D721Med (cell line): ENCODE data around the gene BANF1.

Experiments
- DNase-seq: peaks from one replicate; pipeline ENCODE4 v3.0.0; 2011; ENCODE audit warnings: low spot score; ENCODE audit not compliant: insufficient read length
- FAIRE-seq: peaks from 2 replicates; lab custom pipeline; 2011; peaks lifted over from hg19 to GRCh38; lab: Jason Lieb, UNC
- CTCF ChIP-seq: IDR thresholded peaks from 2 replicates; pipeline ENCODE4 v1.5.1; 2012; ENCODE audit warnings: mild to moderate bottlenecking, control low read depth; ENCODE audit not compliant: insufficient read depth; ENCODE audit errors: missing control alignments

The BANF1 gene

GRCh38 chr11:66011785-66012303 is 9.5 kb downstream of the BANF1 start, which contains the start of gene CST6:
Gene CST6, plus strand, starts transcription at chr11:66012008. Its CDS starts 37 bp downstream, at chr11:66012045.
- FAIRE-seq (no peak), DNase-seq (no peak)
- TF ChIP-seq CTCF, result no peak

DNA sequence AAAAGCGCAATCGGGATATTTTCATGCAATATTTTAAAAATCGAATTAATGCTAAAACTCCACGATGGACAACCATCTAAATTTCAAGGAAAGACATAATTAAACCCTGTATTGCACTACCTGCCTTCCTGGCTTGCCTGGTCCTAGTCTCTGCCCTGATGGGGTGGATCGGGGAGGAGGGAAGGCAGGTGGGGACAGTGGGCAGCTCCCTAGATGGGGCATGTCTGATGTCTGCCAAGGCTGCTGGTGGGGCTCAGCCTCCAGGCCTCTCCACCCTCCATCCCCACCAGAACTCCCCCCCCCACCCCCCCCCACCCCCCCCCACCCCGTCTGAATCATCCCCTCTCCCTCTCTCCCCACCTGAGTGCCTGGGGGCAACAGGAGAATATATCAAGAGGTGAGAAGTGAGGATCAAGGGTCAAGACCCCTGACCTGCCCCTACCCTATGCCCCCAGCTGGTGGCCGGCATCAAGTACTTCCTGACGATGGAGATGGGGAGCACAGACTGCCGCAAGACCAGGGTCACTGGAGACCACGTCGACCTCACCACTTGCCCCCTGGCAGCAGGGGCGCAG is 10.2 kb downstream of the BANF1 start:
- FAIRE-seq (no peak), DNase-seq (no peak)
- no peak for TF ChIP-seq CTCF

- TF ChIP-seq CTCF, result no peak
- no peak for DNase-seq
- no peak for FAIRE-seq
Measured at GRCh38 chr11:66012946-66013761, 10.9 kb downstream of the BANF1 start.

DNA sequence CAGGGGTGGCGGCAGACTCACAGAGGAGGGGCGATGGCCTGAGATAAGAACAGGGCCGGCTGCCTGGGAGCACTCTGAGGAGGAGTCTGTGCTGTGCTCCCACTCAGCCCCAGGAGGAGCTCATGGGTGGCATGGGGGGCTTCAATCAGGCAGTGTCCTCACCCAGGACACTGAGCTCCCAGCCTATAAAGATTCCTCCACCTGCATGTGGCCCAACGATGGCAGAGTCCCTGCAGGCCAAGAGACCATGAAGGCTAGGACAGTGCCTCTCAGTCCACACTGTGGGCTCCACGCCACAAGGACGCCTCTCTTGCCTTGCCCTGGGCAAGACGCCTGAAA is 11.4 kb downstream of the BANF1 start:
- no peak for FAIRE-seq
- no peak for DNase-seq
- no peak for TF ChIP-seq CTCF

GRCh38 chr11:66014804-66015453 is 12.6 kb downstream of the BANF1 start:
- no peak for FAIRE-seq
- no peak for TF ChIP-seq CTCF
- no peak for DNase-seq

GRCh38 chr11:66015454-66015881 is 13.2 kb downstream of the BANF1 start:
- FAIRE-seq (no peak), DNase-seq (no peak)
- no peak for TF ChIP-seq CTCF
